HepG2 (cell line): ENCODE results near the gene KNG1. TPM values are rescaled to one million over a fixed set of nuclear protein-coding genes. Genes with fewer than 3 reads are reported as not detected.

Source experiments
- ATAC-seq: fragments of 200-7000 bp; cut with Tn5 transposase; 3 replicates; pipeline ENCODE4 v1.9.1; 2020; ENCODE audit warnings: mild to moderate bottlenecking, moderate library complexity
- BruUV-seq: library from RNA; stranded (reverse); fragments of 400-500 nt; replicated peaks from 2 replicates; lab custom pipeline; 2021; lab: Mats Ljungman, UMichigan
- CTCF ChIA-PET: fragments of 300-600 bp; formaldehyde crosslinking; extraction: SDS; loops from one replicate; lab custom pipeline; 2021; ENCODE audit warnings: low total read pairs, inconsistent platforms, low intra/inter-chr PET ratio; lab: Yijun Ruan, JAX
- POLR2A ChIA-PET: fragments of 350-600 bp; sonication (Branson Sonifier 250); formaldehyde crosslinking; loops from one replicate; lab custom pipeline; 2020; ENCODE audit warnings: antibody characterized with exemption, inconsistent platforms; lab: Yijun Ruan, JAX
- DNase-seq: peaks from one replicate; pipeline ENCODE4 v3.0.0-alpha.2; 2015; ENCODE audit warnings: low spot score
- FAIRE-seq: peaks from 3 replicates; lab custom pipeline; 2011; peaks lifted over from hg19 to GRCh38; lab: Jason Lieb, UNC
- H2AFZ ChIP-seq: one replicate; pipeline ENCODE4 v1.6.1; 2011; ENCODE audit warnings: low read length, inconsistent platforms
- H3K27ac ChIP-seq: fragments of 300-600 bp; 3 replicates; pipeline ENCODE4 v1.8.0; 2011; ENCODE audit warnings: mixed run types, mild to moderate bottlenecking, mixed read lengths, low read length, inconsistent platforms; ENCODE audit not compliant: insufficient read depth; ENCODE audit errors: extremely low read length
- H3K27me3 ChIP-seq, 2 experiments: fragments of 200-600 bp in 1 of 2; 2 replicates in 1 of 2; 3 replicates in 1 of 2; pipeline versions ENCODE4 v1.6.0 to v1.8.0; 2011; ENCODE audit warnings: low read length in 2 of 2, mild to moderate bottlenecking in 2 of 2, moderate library complexity in 2 of 2, inconsistent platforms in 1 of 2; ENCODE audit not compliant: insufficient read depth in 2 of 2, control insufficient read depth in 1 of 2
- H3K36me3 ChIP-seq, 2 experiments: fragments of 200-600 bp in 1 of 2; replicated peaks in 1 of 2; 2 replicates in 1 of 2; 3 replicates in 1 of 2; pipeline versions ENCODE4 v1.5.1 to v1.8.0; 2011; ENCODE audit warnings: low read length in 2 of 2, inconsistent platforms in 1 of 2; ENCODE audit not compliant: insufficient read depth in 2 of 2, control insufficient read depth in 1 of 2
- H3K4me1 ChIP-seq: 2 replicates; pipeline ENCODE4 v1.5.1; 2012; ENCODE audit warnings: low read length, inconsistent platforms; ENCODE audit not compliant: insufficient read depth
- H3K4me2 ChIP-seq: 2 replicates; pipeline ENCODE4 v1.6.0; 2011; ENCODE audit warnings: low read depth, low read length, inconsistent platforms
- H3K4me3 ChIP-seq, 3 experiments: fragments of 200-600 bp in 1 of 3; sonication (generic), shearing (Covaris generic) in 1 of 3; replicated peaks in 1 of 3; 2 replicates each; pipeline ENCODE4 v1.5.1; 2011 to 2016; ENCODE audit warnings: low read length in 3 of 3, inconsistent platforms in 2 of 3, low read depth in 2 of 3, mild to moderate bottlenecking in 2 of 3, control low read depth in 1 of 3, mixed read lengths in 1 of 3; ENCODE audit not compliant: insufficient read depth in 1 of 3
- H3K79me2 ChIP-seq: one replicate; pipeline ENCODE4 v1.6.1; 2011; ENCODE audit warnings: low read length, inconsistent platforms; ENCODE audit not compliant: insufficient read depth
- H3K9ac ChIP-seq: 2 replicates; pipeline ENCODE4 v1.6.0; 2011; ENCODE audit warnings: mild to moderate bottlenecking, low read depth, low read length, inconsistent platforms; ENCODE audit not compliant: insufficient read depth
- H3K9me3 ChIP-seq: 2 replicates; pipeline ENCODE4 v1.5.1; 2012; ENCODE audit warnings: mild to moderate bottlenecking, low read length
- H4K20me1 ChIP-seq: 2 replicates; pipeline ENCODE4 v1.6.0; 2011; ENCODE audit warnings: inconsistent platforms, mild to moderate bottlenecking, low read length, moderate library complexity; ENCODE audit not compliant: insufficient read depth
- CHD4 ChIP-seq: fragments of 200-600 bp; sonication (generic); IDR thresholded peaks from 2 replicates; pipeline ENCODE4 v1.7.0; 2017; ENCODE audit warnings: mild to moderate bottlenecking, low read length, borderline replicate concordance
- HDAC6 ChIP-seq: fragments of 200-600 bp; sonication (generic); IDR thresholded peaks from 2 replicates; pipeline ENCODE4 v1.7.0; 2017; ENCODE audit warnings: mild to moderate bottlenecking, antibody characterized with exemption, low read length, low read depth
- IRF2 ChIP-seq: IDR thresholded peaks from 2 replicates; pipeline ENCODE4 v1.6.1; 2018; ENCODE audit warnings: missing genetic modification reagents, missing compliant biosample characterization
- JUNB ChIP-seq: sonication (generic); formaldehyde crosslinking; IDR thresholded peaks from 2 replicates; pipeline ENCODE4 v1.8.0; 2022; ENCODE audit warnings: missing genetic modification reagents, mild to moderate bottlenecking, borderline replicate concordance
- MBNL3 ChIP-seq: fragments of 250-450 bp; sonication (Bioruptor Pico); conservative IDR thresholded peaks from 2 replicates; pipeline ENCODE4 v1.8.0; 2022; ENCODE audit warnings: mild to moderate bottlenecking, inconsistent platforms
- POLR2AphosphoS2 ChIP-seq: IDR thresholded peaks from 2 replicates; pipeline ENCODE4 v1.6.1; 2011; ENCODE audit warnings: low read depth, low read length, improper control_type of control experiment
- SP1 ChIP-seq, 2 experiments: fragments of 450-650 bp in 1 of 2; sonication (generic) in 1 of 2; formaldehyde crosslinking in 1 of 2; IDR thresholded peaks; 2 replicates each; pipeline versions ENCODE4 v1.4.0 to v1.6.1; 2016 to 2020; ENCODE audit warnings: missing genetic modification reagents in 1 of 2
- ZNF180 ChIP-seq: sonication (generic); formaldehyde crosslinking; IDR thresholded peaks from 2 replicates; pipeline ENCODE4 v1.4.0; 2020; ENCODE audit warnings: low read depth, missing genetic modification reagents, borderline replicate concordance
- ZNF33A ChIP-seq: sonication (generic); formaldehyde crosslinking; IDR thresholded peaks from 2 replicates; pipeline ENCODE4 v1.5.1; 2020; ENCODE audit warnings: missing genetic modification reagents, mild to moderate bottlenecking, moderate library complexity, borderline replicate concordance
- ZNF619 ChIP-seq: sonication (generic); formaldehyde crosslinking; IDR thresholded peaks from 2 replicates; pipeline ENCODE4 v1.4.0; 2020; ENCODE audit warnings: mild to moderate bottlenecking, missing genetic modification reagents
- ZNF703 ChIP-seq: sonication (generic); formaldehyde crosslinking; IDR thresholded peaks from 2 replicates; pipeline ENCODE4 v1.5.1; 2020; ENCODE audit warnings: missing genetic modification reagents, mild to moderate bottlenecking, moderate library complexity, borderline replicate concordance
- WGBS: methylation state at CpG from one replicate; pipeline ENCODE4 v1.1.6; 2017; ENCODE audit warnings: low lambda C conversion rate; 5-methylcytosine and 5-hydroxymethylcytosine counted together
- in situ Hi-C: cut with HindIII; loops from 2 replicates; pipeline ENCODE4 v1.10.0; 2017; ENCODE audit warnings: low pct_unique_long_range_greater_than_20kb; ENCODE audit not compliant: extremely low pct_ligation_motif_present
- intact Hi-C: fragments of 100-400 bp; cut with micrococcal nuclease; formaldehyde crosslinking; loops from one replicate; pipeline ENCODE4 v1.10.0; 2022; ENCODE audit not compliant: unreplicated experiment
- polyA plus RNA-seq, 8 experiments: library from polyadenylated mRNA; depleted of rRNA in 3 of 8; stranded (reverse) in 7 of 8; unstranded in 1 of 8; fragments of >200 nt; fragmentation: Illumina TruSeq in 4 of 8; extraction: Trizol in 4 of 8; gene quantifications; 2 replicates each; pipeline versions ENCODE4 v1.2.1 to v1.2.3, GENCODE V29; 2011 to 2016; ENCODE audit warnings: low read depth in 4 of 8, missing spikeins in 1 of 8, mixed read lengths in 1 of 8; ENCODE audit not compliant: insufficient read depth in 1 of 8
- total RNA-seq, 5 experiments: library from RNA; depleted of rRNA; stranded (reverse); fragments of >200 nt; fragmentation: Illumina TruSeq; extraction: Trizol; gene quantifications; 2 replicates each; pipeline ENCODE4 v1.2.3, GENCODE V29; 2016; ENCODE audit warnings: low read depth in 1 of 5
- TF ChIP-seq, protein P1 (sequence below), 2 experiments: sonication (generic) in 1 of 2; formaldehyde crosslinking in 1 of 2; IDR thresholded peaks; 2 replicates each; pipeline versions ENCODE4 v1.5.1 to v1.6.1; 2011 to 2020; ENCODE audit warnings: borderline replicate concordance in 1 of 2, low read depth in 1 of 2, low read length in 1 of 2, mild to moderate bottlenecking in 1 of 2, missing genetic modification reagents in 1 of 2, moderate library complexity in 1 of 2
- TF ChIP-seq, protein P2 (sequence below): sonication (generic); formaldehyde crosslinking; IDR thresholded peaks from 2 replicates; pipeline ENCODE4 v1.5.0; 2020; ENCODE audit warnings: missing genetic modification reagents

The KNG1 gene
- total and polyA plus RNA-seq, 2 of the 13 experiments (the other 11 are each of a cell fraction or from before 2014, with no cell fraction given): 6.5 to 7.0 TPM

DNA sequence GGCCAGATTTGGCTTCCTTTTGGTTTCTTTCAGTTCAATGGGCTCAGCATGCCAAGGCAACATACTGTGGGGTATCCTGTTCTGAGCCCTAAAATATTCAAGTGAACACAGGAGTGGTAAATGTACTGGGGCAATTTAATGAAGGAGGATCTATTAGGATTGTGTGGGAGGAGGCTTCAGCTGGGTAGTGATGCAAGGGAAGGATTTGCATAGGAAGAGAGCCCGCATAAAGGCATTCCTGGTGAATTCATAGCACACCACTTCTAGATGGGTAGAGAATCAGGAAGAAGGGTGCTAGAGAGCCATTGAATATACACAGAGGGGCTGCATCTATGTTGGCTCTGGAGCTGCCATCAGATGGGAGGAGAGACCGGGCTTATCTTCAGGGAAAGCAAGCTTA lies 20.6 kb upstream of the KNG1 start:
- Histone ChIP-seq H4K20me1 (no peaks in the 10 kb centered on the region), H3K27me3 (peaks cover 0 to 6% of the 10 kb centered on the region in 2 experiments; a peak in 4 of 5 replicates), H3K36me3 (no peaks in the 10 kb centered on the region), H3K9me3 (no peaks in the 10 kb centered on the region), H3K9ac (no peak overlapping the region), H3K4me1 (no peaks in the 10 kb centered on the region), H2AFZ (no peak overlapping the region), H3K79me2 (no peaks in the 10 kb centered on the region), H3K27ac (no peak overlapping the region), H3K4me2 (no peak overlapping the region), H3K4me3 (no peak overlapping the region)
- ChIA-PET CTCF (no interaction called here), POLR2A (no interaction called here)
- intact Hi-C loops: no loop called here
- BruUV-seq: no TSS peak
- no peak for DNase-seq
- TF ChIP-seq SP1 (IDR thresholded peaks at IDR 0.05) (no peak), SP1 (CRISPR knock-in tag; IDR thresholded peaks at IDR 0.05) (no peak), ZNF703 (CRISPR knock-in tag) (no peak), ZNF619 (CRISPR knock-in tag) (no peak), JUNB (CRISPR knock-in tag) (no peak), HDAC6 (no peak), POLR2AphosphoS2 (no peak), ZNF180 (no peak), CHD4 (no peak), IRF2 (CRISPR knock-in tag) (no peak), MBNL3 (CRISPR knock-in tag) (no peak), ZNF33A (CRISPR knock-in tag) (no peak)
- TF ChIP-seq, protein P1, sequence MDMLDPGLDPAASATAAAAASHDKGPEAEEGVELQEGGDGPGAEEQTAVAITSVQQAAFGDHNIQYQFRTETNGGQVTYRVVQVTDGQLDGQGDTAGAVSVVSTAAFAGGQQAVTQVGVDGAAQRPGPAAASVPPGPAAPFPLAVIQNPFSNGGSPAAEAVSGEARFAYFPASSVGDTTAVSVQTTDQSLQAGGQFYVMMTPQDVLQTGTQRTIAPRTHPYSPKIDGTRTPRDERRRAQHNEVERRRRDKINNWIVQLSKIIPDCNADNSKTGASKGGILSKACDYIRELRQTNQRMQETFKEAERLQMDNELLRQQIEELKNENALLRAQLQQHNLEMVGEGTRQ (IDR thresholded peaks at IDR 0.05; ENCODE audit: low read depth, low read length): no peak
- TF ChIP-seq, protein P1 (CRISPR knock-in tag; IDR thresholded peaks at IDR 0.05; ENCODE audit: borderline replicate concordance): no peak
- TF ChIP-seq, protein P2, sequence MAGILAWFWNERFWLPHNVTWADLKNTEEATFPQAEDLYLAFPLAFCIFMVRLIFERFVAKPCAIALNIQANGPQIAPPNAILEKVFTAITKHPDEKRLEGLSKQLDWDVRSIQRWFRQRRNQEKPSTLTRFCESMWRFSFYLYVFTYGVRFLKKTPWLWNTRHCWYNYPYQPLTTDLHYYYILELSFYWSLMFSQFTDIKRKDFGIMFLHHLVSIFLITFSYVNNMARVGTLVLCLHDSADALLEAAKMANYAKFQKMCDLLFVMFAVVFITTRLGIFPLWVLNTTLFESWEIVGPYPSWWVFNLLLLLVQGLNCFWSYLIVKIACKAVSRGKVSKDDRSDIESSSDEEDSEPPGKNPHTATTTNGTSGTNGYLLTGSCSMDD (CRISPR knock-in tag): no peak
- no peak for FAIRE-seq
- ATAC-seq: no peak
- WGBS: 88% methylated on average over 2 of the region's 2 CpGs
- in situ Hi-C loops: no loop called here
